Measurements from ENCODE around the gene GRM7.

The GRM7 gene

GRCh38 chr3:7684182-7684715 lies 823.3 kb downstream of the GRM7 start:
- DNase-seq (ENCODE audit: insufficient read length, low spot score) (no peak), FAIRE-seq (no peak)
- TF ChIP-seq POLR2A (IDR thresholded peaks at IDR 0.05; ENCODE audit: low read depth, low read length) = no peak

- no peak for FAIRE-seq
Observed at GRCh38 chr3:7687428-7688147, 826.7 kb downstream of the GRM7 start.

GRCh38 chr3:7692866-7693265 lies 832.0 kb downstream of the GRM7 start:
- FAIRE-seq (no peak), DNase-seq (ENCODE audit: insufficient read length, low spot score) (no peak)
- TF ChIP-seq POLR2A (IDR thresholded peaks at IDR 0.05; ENCODE audit: low read depth, low read length) = no peak

More at GRCh38 chr3:7687428-7688147, 826.7 kb downstream of the GRM7 start:
- TF ChIP-seq POLR2A (IDR thresholded peaks at IDR 0.05; ENCODE audit: low read depth, low read length) = no peak
- no peak for DNase-seq (ENCODE audit: insufficient read length, low spot score)

GRCh38 chr3:7693976-7694375 lies 833.1 kb downstream of the GRM7 start:
- no peak for TF ChIP-seq POLR2A (IDR thresholded peaks at IDR 0.05; ENCODE audit: low read depth, low read length)
- no peak for FAIRE-seq
- no peak for DNase-seq (ENCODE audit: insufficient read length, low spot score)

- no peak for FAIRE-seq
Observed at GRCh38 chr3:7695049-7695448, 834.1 kb downstream of the GRM7 start.

GRCh38 chr3:7696320-7696719 lies 835.4 kb downstream of the GRM7 start:
- FAIRE-seq = no peak
- no peak for DNase-seq (ENCODE audit: insufficient read length, low spot score)
- no peak for TF ChIP-seq POLR2A (IDR thresholded peaks at IDR 0.05; ENCODE audit: low read depth, low read length)

More at GRCh38 chr3:7695049-7695448, 834.1 kb downstream of the GRM7 start:
- TF ChIP-seq POLR2A (IDR thresholded peaks at IDR 0.05; ENCODE audit: low read depth, low read length) = no peak
- no peak for DNase-seq (ENCODE audit: insufficient read length, low spot score)

GRCh38 chr3:7697548-7697947 lies 836.6 kb downstream of the GRM7 start:
- no peak for FAIRE-seq

GRCh38 chr3:7700539-7700938 lies 839.6 kb downstream of the GRM7 start:
- no peak for DNase-seq (ENCODE audit: insufficient read length, low spot score)
- FAIRE-seq = no peak
- no peak for TF ChIP-seq POLR2A (IDR thresholded peaks at IDR 0.05; ENCODE audit: low read depth, low read length)

More at GRCh38 chr3:7697548-7697947, 836.6 kb downstream of the GRM7 start:
- no peak for TF ChIP-seq POLR2A (IDR thresholded peaks at IDR 0.05; ENCODE audit: low read depth, low read length)
- DNase-seq (ENCODE audit: insufficient read length, low spot score) = no peak

- FAIRE-seq (no peak), DNase-seq (ENCODE audit: insufficient read length, low spot score) (no peak)
- TF ChIP-seq POLR2A (IDR thresholded peaks at IDR 0.05; ENCODE audit: low read depth, low read length) = no peak
Observed at GRCh38 chr3:7700977-7701376, 840.1 kb downstream of the GRM7 start.

- FAIRE-seq (no peak), DNase-seq (ENCODE audit: insufficient read length, low spot score) (no peak)
Observed at GRCh38 chr3:7707187-7707586, 846.3 kb downstream of the GRM7 start.

GRCh38 chr3:7709376-7710082 lies 848.6 kb downstream of the GRM7 start:
- DNase-seq (ENCODE audit: insufficient read length, low spot score) (no peak), FAIRE-seq (no peak)
- no peak for TF ChIP-seq POLR2A (IDR thresholded peaks at IDR 0.05; ENCODE audit: low read depth, low read length)

More at GRCh38 chr3:7707187-7707586, 846.3 kb downstream of the GRM7 start:
- TF ChIP-seq POLR2A (IDR thresholded peaks at IDR 0.05; ENCODE audit: low read depth, low read length) = no peak

- TF ChIP-seq POLR2A (IDR thresholded peaks at IDR 0.05; ENCODE audit: low read depth, low read length) = no peak
- FAIRE-seq = no peak
- no peak for DNase-seq (ENCODE audit: insufficient read length, low spot score)
Observed at GRCh38 chr3:7710284-7710683, 849.4 kb downstream of the GRM7 start.

GRCh38 chr3:7713724-7714123 lies 852.8 kb downstream of the GRM7 start:
- FAIRE-seq (no peak), DNase-seq (ENCODE audit: insufficient read length, low spot score) (no peak)
- no peak for TF ChIP-seq POLR2A (IDR thresholded peaks at IDR 0.05; ENCODE audit: low read depth, low read length)

GRCh38 chr3:7720649-7721297 lies 859.9 kb downstream of the GRM7 start:
- no peak for TF ChIP-seq POLR2A (IDR thresholded peaks at IDR 0.05; ENCODE audit: low read depth, low read length)
- FAIRE-seq = no peak

More at GRCh38 chr3:7720649-7721297, 859.9 kb downstream of the GRM7 start:
- no peak for DNase-seq (ENCODE audit: insufficient read length, low spot score)
